HepG2 (cell line): ENCODE results near the gene ABCC12. TPM values are rescaled to one million over a fixed set of nuclear protein-coding genes. Genes with fewer than 3 reads are reported as not detected.

Source experiments
- EHMT2 ChIP-seq: fragments of 200-600 bp; sonication (generic); IDR thresholded peaks from 2 replicates; pipeline ENCODE4 v1.7.0; 2017; ENCODE audit warnings: antibody characterized with exemption, low read depth, low read length, borderline replicate concordance
- ELF1 ChIP-seq: sonication (generic); formaldehyde crosslinking; IDR thresholded peaks from 2 replicates; pipeline ENCODE4 v1.4.0; 2020; ENCODE audit warnings: missing genetic modification reagents
- ERF ChIP-seq: IDR thresholded peaks from 2 replicates; pipeline ENCODE4 v1.6.1; 2018; ENCODE audit warnings: missing biosample characterization, missing genetic modification reagents
- FOSL2 ChIP-seq: sonication (generic); formaldehyde crosslinking; IDR thresholded peaks from 2 replicates; pipeline ENCODE4 v1.4.0; 2020; ENCODE audit warnings: missing genetic modification reagents
- GABPA ChIP-seq, 2 experiments: IDR thresholded peaks; 2 replicates each; pipeline ENCODE4 v1.6.1; 2011 to 2016; ENCODE audit warnings: low read depth in 2 of 2, low read length in 1 of 2, missing biosample characterization in 1 of 2, missing genetic modification characterization in 1 of 2
- GABPB1 ChIP-seq: IDR thresholded peaks from 2 replicates; pipeline ENCODE4 v1.6.1; 2016; ENCODE audit warnings: mild to moderate bottlenecking, missing genetic modification reagents, moderate library complexity, missing compliant biosample characterization
- GLI4 ChIP-seq: sonication (generic); formaldehyde crosslinking; IDR thresholded peaks from 2 replicates; pipeline ENCODE4 v1.5.1; 2020; ENCODE audit warnings: missing genetic modification reagents, mild to moderate bottlenecking, moderate library complexity, borderline replicate concordance
- HOXA3 ChIP-seq: sonication (generic); formaldehyde crosslinking; IDR thresholded peaks from 2 replicates; pipeline ENCODE4 v1.5.0; 2020; ENCODE audit warnings: missing genetic modification reagents
- IRF2 ChIP-seq: IDR thresholded peaks from 2 replicates; pipeline ENCODE4 v1.6.1; 2018; ENCODE audit warnings: missing genetic modification reagents, missing compliant biosample characterization
- ISL2 ChIP-seq: sonication (generic); formaldehyde crosslinking; IDR thresholded peaks from 2 replicates; pipeline ENCODE4 v1.5.0; 2020; ENCODE audit warnings: missing genetic modification reagents
- MED1 ChIP-seq: sonication (generic); formaldehyde crosslinking; IDR thresholded peaks from 2 replicates; pipeline ENCODE4 v1.4.0; 2020; ENCODE audit warnings: missing genetic modification reagents
- MTERF4 ChIP-seq: sonication (generic); formaldehyde crosslinking; IDR thresholded peaks from 2 replicates; pipeline ENCODE4 v1.8.0; 2023; ENCODE audit warnings: mild to moderate bottlenecking, missing genetic modification reagents
- PHF8 ChIP-seq: sonication (generic); formaldehyde crosslinking; IDR thresholded peaks from 2 replicates; pipeline ENCODE4 v1.5.0; 2020; ENCODE audit warnings: missing genetic modification reagents
- RXRB ChIP-seq: IDR thresholded peaks from 2 replicates; pipeline ENCODE4 v1.6.1; 2016; ENCODE audit warnings: borderline replicate concordance, missing genetic modification reagents, missing compliant biosample characterization
- SOX5 ChIP-seq: IDR thresholded peaks from 2 replicates; pipeline ENCODE4 v1.6.1; 2016; ENCODE audit warnings: borderline replicate concordance
- TFE3 ChIP-seq: IDR thresholded peaks from 2 replicates; pipeline ENCODE4 v1.6.1; 2016
- YEATS2 ChIP-seq: sonication (generic); formaldehyde crosslinking; IDR thresholded peaks from 2 replicates; pipeline ENCODE4 v1.4.0; 2020; ENCODE audit warnings: missing genetic modification reagents, borderline replicate concordance
- ZBTB21 ChIP-seq: sonication (generic); formaldehyde crosslinking; IDR thresholded peaks from 2 replicates; pipeline ENCODE4 v1.4.0; 2020; ENCODE audit warnings: missing genetic modification reagents
- ZNF230 ChIP-seq: sonication (generic); formaldehyde crosslinking; IDR thresholded peaks from 2 replicates; pipeline ENCODE4 v1.4.0; 2020; ENCODE audit warnings: mild to moderate bottlenecking, missing genetic modification reagents
- ZNF292 ChIP-seq: sonication (generic); formaldehyde crosslinking; IDR thresholded peaks from 2 replicates; pipeline ENCODE4 v1.8.1; 2022; ENCODE audit warnings: mild to moderate bottlenecking, low read depth, missing genetic modification reagents, borderline replicate concordance
- ZNF580 ChIP-seq: IDR thresholded peaks from 2 replicates; pipeline ENCODE4 v1.6.1; 2016; ENCODE audit warnings: low read depth, borderline replicate concordance
- ZNF614 ChIP-seq: IDR thresholded peaks from 2 replicates; pipeline ENCODE4 v1.6.1; 2018; ENCODE audit warnings: missing biosample characterization, missing genetic modification reagents, inconsistent platforms, borderline replicate concordance
- ZNF652 ChIP-seq: IDR thresholded peaks from 2 replicates; pipeline ENCODE4 v1.6.1; 2016; ENCODE audit warnings: low read depth, borderline replicate concordance
- ZNF800 ChIP-seq: sonication (generic); formaldehyde crosslinking; IDR thresholded peaks from 2 replicates; pipeline ENCODE4 v1.4.0; 2020; ENCODE audit warnings: missing genetic modification reagents
- polyA plus RNA-seq, 8 experiments: library from polyadenylated mRNA; depleted of rRNA in 3 of 8; stranded (reverse) in 7 of 8; unstranded in 1 of 8; fragments of >200 nt; fragmentation: Illumina TruSeq in 4 of 8; extraction: Trizol in 4 of 8; gene quantifications; 2 replicates each; pipeline versions ENCODE4 v1.2.1 to v1.2.3, GENCODE V29; 2011 to 2016; ENCODE audit warnings: low read depth in 4 of 8, missing spikeins in 1 of 8, mixed read lengths in 1 of 8; ENCODE audit not compliant: insufficient read depth in 1 of 8
- total RNA-seq, 5 experiments: library from RNA; depleted of rRNA; stranded (reverse); fragments of >200 nt; fragmentation: Illumina TruSeq; extraction: Trizol; gene quantifications; 2 replicates each; pipeline ENCODE4 v1.2.3, GENCODE V29; 2016; ENCODE audit warnings: low read depth in 1 of 5
- TF ChIP-seq, protein P1 (sequence below): sonication (generic); formaldehyde crosslinking; IDR thresholded peaks from 2 replicates; pipeline ENCODE4 v1.4.0; 2020; ENCODE audit warnings: missing genetic modification reagents

The ABCC12 gene
- total and polyA plus RNA-seq, 2 of the 13 experiments (the other 11 are each of a cell fraction or from before 2014, with no cell fraction given) = not detected

DNA sequence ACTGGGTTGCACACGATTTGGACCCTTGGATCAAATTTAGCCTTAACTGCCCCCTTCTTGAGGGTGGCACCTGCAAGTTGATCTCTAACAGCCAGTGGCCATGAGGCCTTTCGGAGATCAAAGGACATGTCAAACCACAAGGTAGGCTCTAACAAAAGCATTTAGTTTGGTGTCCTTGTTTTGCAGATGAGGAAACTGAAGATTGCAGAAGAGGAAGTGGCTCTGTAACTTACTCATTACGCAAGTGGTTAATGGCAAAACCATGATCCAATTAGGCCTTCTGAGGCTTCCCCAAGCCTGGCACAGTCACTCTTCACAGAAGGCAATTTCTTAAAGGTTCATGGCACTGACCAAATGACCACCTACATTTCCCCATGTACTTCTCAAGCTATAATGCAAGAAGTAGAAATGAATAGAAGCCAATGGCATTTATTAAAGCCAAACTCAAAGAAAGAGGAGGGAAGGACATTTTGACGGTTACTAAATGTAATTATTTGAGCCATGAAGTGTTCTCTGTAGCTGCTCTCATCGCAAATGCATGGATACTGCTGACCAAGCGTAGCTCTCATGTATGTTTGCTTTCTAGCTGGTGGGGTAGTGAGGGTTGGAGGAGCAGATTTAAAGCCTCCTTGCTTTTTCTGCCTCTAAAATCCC is 32.8 kb upstream of the ABCC12 start (continued):
- TF ChIP-seq TFE3 (CRISPR knock-in tag) (peak; percentile 50; the same call in 1 of the 2 replicates), ZNF580 (CRISPR knock-in tag) (0 out of 2 replicates have a peak, but pooled peaks have one; percentile 50), ISL2 (CRISPR knock-in tag) (peak; percentile 66), IRF2 (CRISPR knock-in tag) (peak; percentile 45; the same call in 1 of the 2 replicates), ZNF800 (CRISPR knock-in tag) (no peak), RXRB (CRISPR knock-in tag) (peak; percentile 77), GABPB1 (CRISPR knock-in tag) (peak; percentile 53), HOXA3 (CRISPR knock-in tag) (peak; percentile 42; the same call in 1 of the 2 replicates), ERF (peak; percentile 53; the same call in 1 of the 2 replicates), ZNF652 (CRISPR knock-in tag) (peak; percentile 31; the same call in 1 of the 2 replicates), ZNF292 (CRISPR knock-in tag) (peak; percentile 38; the same call in 1 of the 2 replicates), MED1 (CRISPR knock-in tag) (peak; percentile 89), ZNF614 (CRISPR knock-in tag) (0 out of 2 replicates have a peak, but pooled peaks have one; percentile 44), MTERF4 (no peak), GLI4 (no peak), ZBTB21 (CRISPR knock-in tag) (0 out of 2 replicates have a peak, but pooled peaks have one; percentile 30), ELF1 (peak; percentile 60; the same call in 1 of the 2 replicates), SOX5 (CRISPR knock-in tag) (peak; percentile 93), YEATS2 (peak; percentile 47; the same call in 1 of the 2 replicates), GABPA (IDR thresholded peaks at IDR 0.05; ENCODE audit: low read depth, low read length) (no peak), GABPA (CRISPR knock-in tag; IDR thresholded peaks at IDR 0.05; ENCODE audit: low read depth) (peak; percentile 56; the same call in 1 of the 2 replicates), EHMT2 (peak; percentile 93), FOSL2 (CRISPR knock-in tag) (peak; percentile 68), ZNF230 (no peak), PHF8 (CRISPR knock-in tag) (0 out of 2 replicates have a peak, but pooled peaks have one; percentile 23)
- TF ChIP-seq, protein P1, sequence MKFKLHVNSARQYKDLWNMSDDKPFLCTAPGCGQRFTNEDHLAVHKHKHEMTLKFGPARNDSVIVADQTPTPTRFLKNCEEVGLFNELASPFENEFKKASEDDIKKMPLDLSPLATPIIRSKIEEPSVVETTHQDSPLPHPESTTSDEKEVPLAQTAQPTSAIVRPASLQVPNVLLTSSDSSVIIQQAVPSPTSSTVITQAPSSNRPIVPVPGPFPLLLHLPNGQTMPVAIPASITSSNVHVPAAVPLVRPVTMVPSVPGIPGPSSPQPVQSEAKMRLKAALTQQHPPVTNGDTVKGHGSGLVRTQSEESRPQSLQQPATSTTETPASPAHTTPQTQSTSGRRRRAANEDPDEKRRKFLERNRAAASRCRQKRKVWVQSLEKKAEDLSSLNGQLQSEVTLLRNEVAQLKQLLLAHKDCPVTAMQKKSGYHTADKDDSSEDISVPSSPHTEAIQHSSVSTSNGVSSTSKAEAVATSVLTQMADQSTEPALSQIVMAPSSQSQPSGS (CRISPR knock-in tag) = 0 out of 2 replicates have a peak, but pooled peaks have one; percentile 46
